GM18507 (cell line): ENCODE measurements around the gene DTD1.

Experiments used
- DNase-seq: peaks from one replicate; pipeline ENCODE4 v3.0.0; 2011; ENCODE audit warnings: low read depth; ENCODE audit not compliant: insufficient read length; ENCODE audit errors: extremely low spot score
- FAIRE-seq: peaks from 2 replicates; lab custom pipeline; 2011; peaks lifted over from hg19 to GRCh38; lab: Jason Lieb, UNC

The DTD1 gene, protein sequence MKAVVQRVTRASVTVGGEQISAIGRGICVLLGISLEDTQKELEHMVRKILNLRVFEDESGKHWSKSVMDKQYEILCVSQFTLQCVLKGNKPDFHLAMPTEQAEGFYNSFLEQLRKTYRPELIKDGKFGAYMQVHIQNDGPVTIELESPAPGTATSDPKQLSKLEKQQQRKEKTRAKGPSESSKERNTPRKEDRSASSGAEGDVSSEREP

DNA sequence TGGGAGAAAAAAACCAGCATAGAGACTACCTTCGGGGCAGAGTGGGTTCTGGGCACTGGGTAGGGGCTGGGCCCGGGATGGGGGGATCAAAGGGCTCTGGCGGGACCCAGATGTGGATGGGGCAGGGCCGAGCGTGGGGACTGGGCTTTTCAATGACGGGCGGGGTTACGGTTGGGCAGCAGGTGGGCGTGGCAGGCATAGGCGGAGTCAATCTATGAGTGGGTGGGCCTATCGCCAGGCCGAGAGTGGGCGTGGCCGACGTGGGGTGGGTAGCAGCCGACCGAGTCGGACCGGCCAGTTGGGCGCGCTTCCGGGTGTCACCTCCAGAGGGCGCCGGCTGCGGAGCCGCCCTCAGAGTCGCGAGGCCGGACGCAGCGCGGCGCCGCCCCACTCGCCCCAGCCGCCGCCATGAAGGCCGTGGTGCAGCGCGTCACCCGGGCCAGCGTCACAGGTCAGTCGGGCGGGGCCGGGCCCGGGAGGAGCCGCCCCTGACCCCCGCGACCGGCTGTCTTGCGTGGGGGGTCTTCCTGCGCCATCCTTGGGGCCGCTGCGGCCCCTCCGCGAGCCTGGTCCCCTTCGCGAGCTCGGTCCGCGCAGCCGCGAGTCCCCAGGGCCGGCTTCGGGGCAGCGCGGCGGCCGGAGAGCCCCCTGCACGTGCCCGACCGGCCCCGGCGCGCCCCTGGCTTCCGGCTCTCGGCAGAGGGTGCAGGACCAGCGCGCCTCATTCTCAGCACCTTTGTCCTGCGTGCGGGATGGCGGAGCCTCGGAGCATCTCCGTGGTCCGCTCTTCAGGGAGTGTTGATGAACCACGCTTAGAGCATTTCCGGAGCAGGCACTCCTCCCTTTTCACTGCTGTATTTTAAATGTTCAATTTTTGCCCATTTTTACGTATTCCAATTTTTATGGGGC lies at the start of gene DTD1:
TSS of gene DTD1 (plus strand) at position 390 of the 909 bp plus-strand sequence. CDS start at position 409, 19 bp downstream.
- peak; percentile 96 for FAIRE-seq
- peak; percentile 76 for DNase-seq

GRCh38 chr20:18541741-18542140 lies 46.1 kb upstream of the DTD1 start:
- DNase-seq (no peak), FAIRE-seq (no peak)

GRCh38 chr20:18543216-18543615 lies 44.6 kb upstream of the DTD1 start:
- FAIRE-seq (no peak), DNase-seq (no peak)

DNA sequence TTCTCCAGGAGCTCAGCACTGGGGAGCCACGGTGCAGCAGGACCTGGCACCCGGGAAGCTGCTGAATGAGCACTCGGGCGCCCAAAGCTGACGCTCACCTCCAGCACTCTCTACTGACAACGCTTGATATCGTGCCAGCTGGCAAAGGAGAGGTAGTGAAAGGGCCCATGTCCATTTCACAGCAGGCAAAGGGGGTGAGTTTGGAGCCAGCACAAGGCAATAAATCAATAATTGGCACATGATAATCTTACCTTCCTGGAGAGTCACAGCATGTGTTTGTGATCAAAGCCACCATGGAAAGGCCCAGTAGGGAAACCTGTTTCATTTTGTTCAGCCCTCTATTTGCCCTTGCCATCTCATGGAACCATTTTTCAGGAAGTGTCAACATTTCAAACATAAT lies 43.9 kb upstream of the DTD1 start:
- no peak for FAIRE-seq
- no peak for DNase-seq

GRCh38 chr20:18545566-18545965 lies 42.3 kb upstream of the DTD1 start:
- no peak for FAIRE-seq
- no peak for DNase-seq

GRCh38 chr20:18548465-18548864 lies 39.4 kb upstream of the DTD1 start:
- FAIRE-seq (no peak), DNase-seq (no peak)

DNA sequence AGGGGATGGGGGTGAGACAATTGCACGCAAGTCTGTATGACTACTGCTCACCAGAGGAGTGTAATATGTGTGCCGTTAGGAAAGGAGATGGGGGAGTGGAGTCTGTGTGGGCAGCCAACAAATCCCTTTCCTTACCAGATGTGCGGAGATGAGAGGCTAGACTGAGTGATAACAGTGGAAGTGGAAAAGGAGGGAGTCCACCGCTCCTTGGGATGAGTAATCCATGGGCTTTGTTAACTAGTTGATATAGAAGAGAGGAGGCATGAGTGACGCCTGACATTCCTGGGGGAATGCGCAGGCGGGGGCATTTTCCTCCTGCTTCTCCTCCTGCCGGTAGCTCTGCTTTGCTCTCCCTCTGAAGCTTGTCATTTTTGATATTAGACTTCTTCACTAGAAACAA lies 34.1 kb upstream of the DTD1 start:
- no peak for DNase-seq
- FAIRE-seq: no peak

GRCh38 chr20:18566892-18567738 lies 20.7 kb upstream of the DTD1 start, which contains the start of gene SMIM26:
Gene SMIM26, plus strand, starts transcription at chr20:18567432. Its CDS starts 47 bp downstream, at chr20:18567479.
- peak; percentile 93 for DNase-seq
- peak; percentile 96 for FAIRE-seq

GRCh38 chr20:18567739-18568091 lies 20.1 kb upstream of the DTD1 start:
- FAIRE-seq (no peak), DNase-seq (no peak)

- FAIRE-seq (no peak), DNase-seq (no peak)
These were observed 16.8 kb upstream of the DTD1 start for GRCh38 chr20:18571009-18571408.

- no peak for DNase-seq
- no peak for FAIRE-seq
These were observed 16.3 kb upstream of the DTD1 start for GRCh38 chr20:18571578-18571977.

- DNase-seq (no peak), FAIRE-seq (no peak)
These were observed 9.9 kb upstream of the DTD1 start for GRCh38 chr20:18577942-18578341.

DNA sequence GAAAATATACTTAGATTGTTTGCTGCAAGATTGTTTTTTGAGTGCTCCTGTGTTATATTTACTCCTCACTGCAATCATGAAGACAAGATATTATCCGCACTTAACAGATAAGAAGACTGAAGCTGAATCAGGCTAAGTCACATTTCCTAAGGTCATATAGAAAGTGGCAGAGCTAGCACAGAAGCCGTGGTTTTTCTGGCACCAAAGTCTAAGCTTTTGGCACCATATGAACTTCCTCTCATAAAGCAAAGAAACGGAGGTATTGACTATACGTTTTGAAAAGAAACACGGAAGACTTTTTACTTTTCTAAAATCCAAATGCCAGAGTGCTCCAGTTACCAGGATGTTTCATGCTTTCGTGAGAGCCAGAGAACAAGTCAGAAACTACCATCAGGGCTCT lies 9.3 kb upstream of the DTD1 start:
- FAIRE-seq: no peak
- no peak for DNase-seq

DNA sequence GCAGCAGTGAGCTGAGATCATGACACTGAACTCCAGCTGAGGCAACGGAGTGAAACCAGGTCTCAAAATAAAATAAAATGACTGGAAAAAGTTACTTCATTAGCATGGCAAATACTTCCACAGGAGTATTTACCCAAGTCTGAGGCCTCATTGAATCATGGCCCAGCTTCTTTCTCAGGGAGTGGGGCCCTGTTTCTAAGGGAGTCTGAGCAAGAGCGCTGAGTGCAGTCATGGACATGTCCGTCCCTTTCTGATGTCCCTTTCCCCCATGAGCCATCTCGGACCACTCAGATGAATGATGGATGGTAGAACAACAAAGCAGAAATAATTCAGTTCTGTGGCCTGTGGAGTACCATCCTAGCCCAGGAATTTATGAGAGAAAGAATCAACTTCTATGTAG lies 7.8 kb upstream of the DTD1 start:
- FAIRE-seq (no peak), DNase-seq (no peak)

GRCh38 chr20:18585134-18585533 lies 2.7 kb upstream of the DTD1 start:
- no peak for DNase-seq
- FAIRE-seq: no peak

GRCh38 chr20:18588574-18588933 lies 700 bp downstream of the DTD1 start:
- no peak for DNase-seq
- no peak for FAIRE-seq

DNA sequence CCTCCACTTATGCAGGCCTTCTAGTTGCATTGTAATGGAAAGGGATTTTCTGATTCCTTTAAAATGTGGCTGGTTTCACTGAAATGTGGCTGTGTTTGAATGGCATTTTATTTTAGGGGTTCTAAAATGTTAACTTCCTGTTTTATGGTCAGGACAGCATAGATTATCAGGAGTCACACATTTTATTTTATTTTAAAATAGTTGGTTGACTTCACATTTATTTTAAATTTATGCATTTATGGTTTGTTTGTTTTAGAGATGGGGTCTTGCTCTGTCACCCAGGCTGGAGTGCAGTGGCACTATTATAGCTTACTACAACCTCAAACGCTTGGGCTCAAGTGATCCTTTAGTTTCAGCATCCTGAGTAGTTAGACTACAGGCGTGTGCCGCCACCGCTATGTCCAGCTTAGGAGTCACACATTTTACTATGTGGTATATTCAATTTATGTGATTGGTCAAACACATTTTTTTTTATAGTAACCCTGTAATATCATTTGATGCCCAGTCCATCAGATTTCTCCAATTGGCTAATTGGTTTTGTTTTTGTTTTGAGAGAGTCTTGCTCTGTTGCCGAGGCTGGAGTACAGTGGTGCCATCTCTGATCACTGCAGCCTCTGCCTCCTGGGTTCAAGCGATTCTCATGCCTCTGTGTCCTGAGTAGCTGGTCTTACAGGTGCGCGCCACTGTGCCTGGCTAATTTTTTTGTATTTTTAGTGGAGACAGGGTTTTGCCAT lies 2.3 kb downstream of the DTD1 start:
- DNase-seq (no peak), FAIRE-seq (no peak)

DNA sequence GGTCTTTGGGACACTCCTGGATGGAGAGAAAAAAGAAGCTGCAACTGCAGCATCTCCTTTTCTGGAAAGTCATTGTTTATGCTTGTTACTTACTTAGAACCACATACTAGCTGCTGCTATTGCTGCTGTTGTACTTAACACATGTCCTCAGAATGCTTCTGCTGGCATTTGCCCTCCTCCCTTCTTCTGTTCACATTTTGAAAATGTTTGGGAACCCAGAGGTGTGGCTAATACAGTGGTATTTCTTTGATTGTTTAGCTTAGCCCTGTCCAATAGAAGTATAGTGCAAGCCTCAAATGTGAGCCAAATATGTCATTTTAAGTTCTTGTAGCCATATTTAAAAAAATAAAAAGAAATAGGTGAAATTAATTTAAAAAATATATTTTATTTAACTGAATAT lies 8.4 kb downstream of the DTD1 start:
- DNase-seq (no peak), FAIRE-seq (no peak)

DNA sequence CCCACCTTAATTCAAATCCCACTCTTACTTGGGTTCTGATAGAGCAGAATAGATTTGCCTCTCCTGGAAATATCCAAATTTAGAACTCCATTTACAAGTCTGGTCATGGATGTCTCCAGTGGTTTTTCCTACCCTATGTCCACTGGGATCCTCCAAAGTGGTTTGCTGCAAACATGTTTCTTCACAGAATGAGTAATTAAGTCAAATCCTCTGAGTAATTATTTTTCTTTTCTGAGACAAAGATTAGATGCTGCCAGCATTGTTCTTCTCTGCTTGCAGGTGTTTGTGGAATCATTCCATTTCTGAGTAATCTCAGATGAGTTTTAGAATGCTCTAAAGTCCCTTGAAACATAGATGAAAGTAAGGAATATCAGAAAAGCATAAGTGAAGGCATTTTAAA lies 21.9 kb downstream of the DTD1 start:
- DNase-seq (no peak), FAIRE-seq (no peak)

DNA sequence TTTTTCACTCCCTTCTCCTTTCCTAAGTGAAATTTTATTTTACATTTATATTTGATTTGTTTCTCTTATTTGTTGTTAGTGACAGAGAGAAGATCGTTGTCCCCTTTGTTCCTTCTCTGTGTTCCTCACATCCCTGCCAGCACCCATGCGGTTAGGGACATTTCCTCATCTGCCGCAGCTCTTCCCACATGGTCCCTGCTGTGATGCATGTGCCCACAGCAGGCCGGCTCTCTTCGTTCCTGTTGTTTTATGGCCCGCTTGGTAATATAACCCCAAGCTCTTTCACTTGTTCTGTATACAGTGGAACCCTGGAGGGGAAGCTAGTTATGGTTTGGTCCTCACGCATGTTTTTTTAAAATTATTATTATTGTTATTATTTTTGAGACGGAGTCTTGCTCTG lies 23.6 kb downstream of the DTD1 start:
- DNase-seq: no peak
- FAIRE-seq: no peak
